Measurements from ENCODE around the gene C20orf173. TPM values are rescaled to one million over a fixed set of nuclear protein-coding genes. Genes with fewer than 3 reads are reported as not detected.

C20orf173 gene
- total RNA-seq, 1 experiment from 2014 or later: not detected

GRCh38 chr20:35562541-35563110 lies 33.2 kb upstream of the C20orf173 start:
- TF ChIP-seq REST (IDR thresholded peaks at IDR 0.05; ENCODE audit: insufficient read depth in 1 of 2, low read depth in 2 of 2, low read length in 1 of 2) (no peak), TCF7L2 (IDR thresholded peaks at IDR 0.05; ENCODE audit: low read depth, low read length) (no peak), POLR2AphosphoS5 (IDR thresholded peaks at IDR 0.05; ENCODE audit: low read depth, low read length) (no peak), SIN3A (IDR thresholded peaks at IDR 0.05; ENCODE audit: borderline replicate concordance, insufficient read depth, low read depth, low read length) (no peak), CTCF (IDR thresholded peaks at IDR 0.05) (no peak)
- POLR2A ChIA-PET: no interaction called here
- no TSS peak for BruUV-seq (replicated peaks)
- no peak for ATAC-seq
- in situ Hi-C loops (cut with HindIII; ENCODE audit: low pct_unique_long_range_greater_than_20kb, low sequenced_read_pairs): no loop called here
- Histone ChIP-seq H3K9me3 (ENCODE audit: control insufficient read depth, insufficient read depth, low read depth, low read length) (no peaks in the 10 kb centered on the region), H3K4me1 (ENCODE audit: control insufficient read depth, insufficient read depth, low read length) (no peaks in the 10 kb centered on the region; the same call in none of the 2 replicates), H3K36me3 (ENCODE audit: control insufficient read depth, insufficient read depth, low read length) (peaks cover 2% of the 10 kb centered on the region; the same call in 1 of the 2 replicates), H3K27ac (ENCODE audit: low read length) (no peak overlapping the region), H3K4me3 (ENCODE audit: low read depth in 2 of 2, low read length in 2 of 2) (no peak overlapping the region), H3K27me3 (ENCODE audit: control insufficient read depth, insufficient read depth, low read length) (no peaks in the 10 kb centered on the region)
- CTCF ChIA-PET: no interaction called here
- no peak for DNase-seq (ENCODE audit: low read depth, low spot score)
- intact Hi-C loops (cut with micrococcal nuclease; ENCODE audit: unreplicated experiment): no loop called here

- no TSS peak for BruUV-seq (replicated peaks)
- Histone ChIP-seq H3K4me1 (ENCODE audit: control insufficient read depth, insufficient read depth, low read length) (no peaks in the 10 kb centered on the region; the same call in none of the 2 replicates), H3K9me3 (ENCODE audit: control insufficient read depth, insufficient read depth, low read depth, low read length) (no peaks in the 10 kb centered on the region), H3K27me3 (ENCODE audit: control insufficient read depth, insufficient read depth, low read length) (no peaks in the 10 kb centered on the region), H3K27ac (ENCODE audit: low read length) (no peak overlapping the region), H3K4me3 (ENCODE audit: low read depth in 2 of 2, low read length in 2 of 2) (no peak overlapping the region), H3K36me3 (ENCODE audit: control insufficient read depth, insufficient read depth, low read length) (peaks cover 2% of the 10 kb centered on the region; the same call in 1 of the 2 replicates)
- in situ Hi-C loops (cut with HindIII; ENCODE audit: low pct_unique_long_range_greater_than_20kb, low sequenced_read_pairs) (no loop called here), intact Hi-C loops (cut with micrococcal nuclease; ENCODE audit: unreplicated experiment) (no loop called here)
- DNase-seq (ENCODE audit: low read depth, low spot score) (no peak), ATAC-seq (peak; percentile 13)
- ChIA-PET POLR2A (no interaction called here), CTCF (no interaction called here)
- TF ChIP-seq SIN3A (IDR thresholded peaks at IDR 0.05; ENCODE audit: borderline replicate concordance, insufficient read depth, low read depth, low read length): no peak
- no peak for TF ChIP-seq POLR2AphosphoS5 (IDR thresholded peaks at IDR 0.05; ENCODE audit: low read depth, low read length)
- no peak for TF ChIP-seq TCF7L2 (IDR thresholded peaks at IDR 0.05; ENCODE audit: low read depth, low read length)
- TF ChIP-seq CTCF (IDR thresholded peaks at IDR 0.05): peak; percentile 40; the same call in 1 of the 2 replicates
These were observed 32.2 kb upstream of the C20orf173 start for GRCh38 chr20:35561671-35562070.

Data from Panc1 (cell line).